Measurements from ENCODE around the gene RHOB. TPM values are rescaled to one million over a fixed set of nuclear protein-coding genes. Genes with fewer than 3 reads are reported as not detected.

RHOB gene
- total RNA-seq, 1 experiment from 2014 or later = 143 TPM

DNA sequence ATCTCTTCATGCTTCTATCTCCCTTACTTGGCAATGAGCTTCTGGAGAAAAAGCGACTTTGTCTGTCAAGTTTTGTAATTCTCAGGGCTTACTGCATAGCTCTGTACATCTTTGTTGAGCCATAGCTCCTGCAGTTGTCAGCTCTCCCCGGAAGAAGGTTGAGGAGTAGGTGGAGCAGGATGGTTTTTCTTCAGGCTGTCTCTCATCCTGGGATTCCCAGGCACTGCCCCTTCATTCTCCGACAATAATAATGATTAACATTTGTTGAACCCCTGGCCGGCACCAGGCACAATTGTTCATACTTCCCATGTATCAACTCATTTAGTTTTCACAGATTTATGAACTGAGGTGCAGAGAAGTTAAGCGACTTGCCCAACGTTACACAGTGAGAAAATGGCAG lies 23.5 kb upstream of the RHOB start:
- CTCF ChIA-PET = interaction anchor here (0.5 to 2.2 kb wide), 2 partner anchors 12 to 32 kb away, joined by 6 to 8 read pairs; no protein-coding TSS in a partner anchor
- Mint-ChIP-seq H3K27ac (ENCODE audit: unreplicated experiment) (no peak overlapping the region), H3K9me3 (ENCODE audit: low read depth, unreplicated experiment) (no peaks in the 10 kb centered on the region), H3K27me3 (ENCODE audit: unreplicated experiment) (peaks cover 15% of the 10 kb centered on the region), H3K36me3 (ENCODE audit: insufficient read depth, unreplicated experiment) (no peaks in the 10 kb centered on the region), H3K4me1 (ENCODE audit: low read depth, unreplicated experiment) (no peaks in the 10 kb centered on the region), H3K4me3 (ENCODE audit: low read depth, unreplicated experiment) (no peak overlapping the region)
- BruUV-seq (replicated peaks) = no TSS peak
- no peak for DNase-seq
- intact Hi-C loops (cut with micrococcal nuclease; ENCODE audit: unreplicated experiment) = no loop called here
- TF ChIP-seq, protein P1, sequence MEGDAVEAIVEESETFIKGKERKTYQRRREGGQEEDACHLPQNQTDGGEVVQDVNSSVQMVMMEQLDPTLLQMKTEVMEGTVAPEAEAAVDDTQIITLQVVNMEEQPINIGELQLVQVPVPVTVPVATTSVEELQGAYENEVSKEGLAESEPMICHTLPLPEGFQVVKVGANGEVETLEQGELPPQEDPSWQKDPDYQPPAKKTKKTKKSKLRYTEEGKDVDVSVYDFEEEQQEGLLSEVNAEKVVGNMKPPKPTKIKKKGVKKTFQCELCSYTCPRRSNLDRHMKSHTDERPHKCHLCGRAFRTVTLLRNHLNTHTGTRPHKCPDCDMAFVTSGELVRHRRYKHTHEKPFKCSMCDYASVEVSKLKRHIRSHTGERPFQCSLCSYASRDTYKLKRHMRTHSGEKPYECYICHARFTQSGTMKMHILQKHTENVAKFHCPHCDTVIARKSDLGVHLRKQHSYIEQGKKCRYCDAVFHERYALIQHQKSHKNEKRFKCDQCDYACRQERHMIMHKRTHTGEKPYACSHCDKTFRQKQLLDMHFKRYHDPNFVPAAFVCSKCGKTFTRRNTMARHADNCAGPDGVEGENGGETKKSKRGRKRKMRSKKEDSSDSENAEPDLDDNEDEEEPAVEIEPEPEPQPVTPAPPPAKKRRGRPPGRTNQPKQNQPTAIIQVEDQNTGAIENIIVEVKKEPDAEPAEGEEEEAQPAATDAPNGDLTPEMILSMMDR (IDR thresholded peaks at IDR 0.05; ENCODE audit: unreplicated experiment) = no peak

DNA sequence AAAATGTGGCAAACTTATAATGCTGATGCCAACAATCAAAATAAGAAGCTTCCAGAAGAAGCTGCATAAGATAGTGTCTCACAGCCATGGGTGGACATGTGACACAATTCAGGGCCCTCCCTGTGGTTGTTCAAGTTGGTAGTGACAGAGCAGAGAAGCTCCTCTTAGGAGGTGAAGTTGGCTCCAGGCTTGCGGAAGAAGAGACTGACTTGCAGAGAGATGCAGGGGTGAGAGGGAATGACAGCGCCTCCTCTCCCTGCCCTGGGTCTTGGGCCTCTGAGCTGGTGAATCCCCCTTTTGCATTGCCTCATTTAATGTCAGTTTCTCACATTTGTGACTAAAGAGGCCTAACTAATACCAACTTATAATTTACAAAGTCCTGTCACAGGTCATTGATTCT lies 23.0 kb upstream of the RHOB start:
- H3K4me1 Mint-ChIP-seq (ENCODE audit: low read depth, unreplicated experiment) = no peaks in the 10 kb centered on the region

DNA sequence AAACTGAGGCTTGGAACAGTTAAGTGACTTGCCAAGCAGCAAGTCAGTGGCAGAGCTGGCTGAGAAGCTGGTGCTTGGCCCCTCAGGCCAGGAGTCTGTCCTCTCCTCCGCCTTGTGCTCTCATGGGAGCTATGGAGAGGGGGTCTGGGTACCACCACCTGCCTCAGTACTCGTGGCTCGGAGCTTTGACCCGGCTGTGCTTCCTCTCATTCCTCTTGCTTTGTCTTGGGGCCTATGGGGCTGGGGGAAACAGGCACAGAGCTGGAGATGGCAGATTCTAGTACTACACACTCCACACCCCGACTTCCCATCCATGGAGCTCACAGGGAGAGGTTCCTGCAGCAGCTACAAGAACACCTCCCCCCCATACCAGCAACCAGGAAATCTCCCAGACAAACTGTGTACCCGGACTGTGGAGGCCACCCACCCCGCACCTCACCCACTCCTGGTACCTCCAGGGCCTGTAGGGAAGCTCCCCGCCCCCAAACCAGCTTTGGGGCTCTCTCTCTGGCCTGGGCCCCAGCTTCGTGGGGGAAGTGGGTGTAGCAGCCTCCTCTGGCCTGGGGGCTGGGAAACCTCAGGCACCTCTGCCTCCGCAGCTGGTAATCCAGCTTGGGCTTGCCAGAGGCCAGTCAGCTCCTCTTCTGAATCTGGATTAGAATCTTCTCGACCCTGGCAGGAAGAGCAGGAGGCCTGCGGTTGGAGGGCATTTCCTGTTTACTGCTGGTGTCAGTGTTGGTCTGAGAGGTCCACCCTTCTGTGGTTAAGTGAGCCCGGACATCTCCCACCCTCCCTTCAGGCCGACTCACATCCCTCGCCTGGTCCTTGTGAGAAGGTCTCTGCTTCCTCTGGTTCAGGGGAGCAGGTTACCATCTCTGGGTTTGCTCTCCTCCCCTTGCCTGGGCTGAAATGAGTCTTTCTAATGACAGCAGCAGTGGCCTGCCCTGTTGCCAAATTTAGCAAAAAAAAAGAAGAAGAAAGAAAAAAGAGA lies 22.3 kb upstream of the RHOB start:
- H3K4me3 Mint-ChIP-seq (ENCODE audit: low read depth, unreplicated experiment) = no peak overlapping the region
- TF ChIP-seq, protein P1 (IDR thresholded peaks at IDR 0.05; ENCODE audit: unreplicated experiment) = no peak
- H3K36me3 Mint-ChIP-seq (ENCODE audit: insufficient read depth, unreplicated experiment) = peaks cover 4% of the 10 kb centered on the region
- CTCF ChIA-PET = interaction anchor here (0.6 to 1.8 kb wide), 2 partner anchors 13 to 20 kb away, joined by 6 to 12 read pairs; no protein-coding TSS in a partner anchor
- no peaks in the 10 kb centered on the region for H3K9me3 Mint-ChIP-seq (ENCODE audit: low read depth, unreplicated experiment)
- no peak for DNase-seq
- peaks cover 26% of the 10 kb centered on the region for H3K27me3 Mint-ChIP-seq (ENCODE audit: unreplicated experiment)
- H3K27ac Mint-ChIP-seq (ENCODE audit: unreplicated experiment) = no peak overlapping the region
- intact Hi-C loops (cut with micrococcal nuclease; ENCODE audit: unreplicated experiment) = no loop called here
- BruUV-seq (replicated peaks) = no TSS peak
- H3K4me1 Mint-ChIP-seq (ENCODE audit: low read depth, unreplicated experiment) = no peaks in the 10 kb centered on the region

More for the DNA sequence above, 23.0 kb upstream of the RHOB start:
- BruUV-seq (replicated peaks) = no TSS peak
- Mint-ChIP-seq H3K27me3 (ENCODE audit: unreplicated experiment) (peaks cover 19% of the 10 kb centered on the region), H3K9me3 (ENCODE audit: low read depth, unreplicated experiment) (no peaks in the 10 kb centered on the region), H3K27ac (ENCODE audit: unreplicated experiment) (no peak overlapping the region), H3K36me3 (ENCODE audit: insufficient read depth, unreplicated experiment) (no peaks in the 10 kb centered on the region), H3K4me3 (ENCODE audit: low read depth, unreplicated experiment) (no peak overlapping the region)
- no peak for DNase-seq
- CTCF ChIA-PET = interaction anchor here (1.8 to 2.2 kb wide), 2 partner anchors 12 to 13 kb away, joined by 6 to 12 read pairs; no protein-coding TSS in a partner anchor
- intact Hi-C loops (cut with micrococcal nuclease; ENCODE audit: unreplicated experiment) = no loop called here
- TF ChIP-seq, protein P1 (IDR thresholded peaks at IDR 0.05; ENCODE audit: unreplicated experiment) = no peak

DNA sequence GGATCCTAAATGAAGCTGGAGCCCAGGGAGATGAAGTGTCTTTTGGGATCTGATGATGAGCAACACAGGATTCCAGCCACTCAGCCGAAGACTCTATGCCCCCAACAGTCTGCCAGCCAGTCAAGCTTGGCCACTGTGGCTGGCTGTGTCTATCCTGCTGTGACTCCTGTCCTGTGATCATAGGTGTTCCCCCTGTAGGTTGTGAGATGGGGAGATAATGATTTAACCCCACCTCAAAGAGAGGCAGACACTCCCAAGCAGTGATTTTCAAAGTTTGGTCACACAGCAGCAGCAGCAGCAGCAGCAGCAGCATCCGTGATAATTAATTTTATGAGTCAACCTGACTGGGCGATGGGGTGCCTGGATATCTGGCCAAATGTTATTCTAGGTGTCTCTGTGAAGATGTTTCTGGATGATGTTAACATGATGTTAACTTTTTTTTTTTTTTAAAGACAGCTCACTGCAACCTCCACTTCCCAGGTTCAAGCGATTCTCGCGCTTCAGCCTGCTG lies 21.4 kb upstream of the RHOB start:
- Mint-ChIP-seq H3K27me3 (ENCODE audit: unreplicated experiment) (peaks cover 33% of the 10 kb centered on the region), H3K27ac (ENCODE audit: unreplicated experiment) (no peak overlapping the region), H3K36me3 (ENCODE audit: insufficient read depth, unreplicated experiment) (peaks cover 4% of the 10 kb centered on the region), H3K4me1 (ENCODE audit: low read depth, unreplicated experiment) (no peaks in the 10 kb centered on the region), H3K9me3 (ENCODE audit: low read depth, unreplicated experiment) (no peaks in the 10 kb centered on the region), H3K4me3 (ENCODE audit: low read depth, unreplicated experiment) (no peak overlapping the region)
- BruUV-seq (replicated peaks) = no TSS peak
- CTCF ChIA-PET = interaction anchor here (1.8 kb wide), 1 partner anchor 14 kb away, joined by 12 read pairs; no protein-coding TSS in a partner anchor
- DNase-seq = no peak
- intact Hi-C loops (cut with micrococcal nuclease; ENCODE audit: unreplicated experiment) = no loop called here
- TF ChIP-seq, protein P1 (IDR thresholded peaks at IDR 0.05; ENCODE audit: unreplicated experiment) = no peak

All from Calu3 (cell line).